Midbrain (tissue), 1 donor: ENCODE measurements around the gene CEP85L.
A peak's percentile ranks its signal among the peaks of the same experiment; 100 is the strongest.

Experiments used
- DNase-seq: peaks from one replicate; lab custom pipeline; 2025; lab: John Stamatoyannopoulos, UW

The CEP85L gene

DNA sequence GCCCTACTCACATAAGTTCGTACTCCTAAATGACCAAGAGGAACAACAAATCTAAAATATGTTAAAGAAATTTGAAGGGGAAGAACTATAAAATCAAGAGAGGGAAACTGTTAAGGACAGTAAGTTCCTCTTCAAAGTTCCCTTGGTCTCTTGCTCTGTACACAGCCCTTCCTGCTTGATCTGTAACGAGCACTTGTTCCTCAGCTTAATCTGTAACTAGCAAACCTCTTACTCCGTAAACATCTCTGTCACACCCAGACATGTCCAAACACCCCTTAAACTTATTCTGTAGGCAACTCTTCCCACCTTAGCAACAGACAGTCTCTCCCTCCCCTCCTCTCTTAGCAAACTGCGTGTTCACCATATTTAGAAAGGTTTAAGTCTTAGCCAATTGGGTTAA lies 73.4 kb downstream of the CEP85L start:
- no peak for DNase-seq

DNA sequence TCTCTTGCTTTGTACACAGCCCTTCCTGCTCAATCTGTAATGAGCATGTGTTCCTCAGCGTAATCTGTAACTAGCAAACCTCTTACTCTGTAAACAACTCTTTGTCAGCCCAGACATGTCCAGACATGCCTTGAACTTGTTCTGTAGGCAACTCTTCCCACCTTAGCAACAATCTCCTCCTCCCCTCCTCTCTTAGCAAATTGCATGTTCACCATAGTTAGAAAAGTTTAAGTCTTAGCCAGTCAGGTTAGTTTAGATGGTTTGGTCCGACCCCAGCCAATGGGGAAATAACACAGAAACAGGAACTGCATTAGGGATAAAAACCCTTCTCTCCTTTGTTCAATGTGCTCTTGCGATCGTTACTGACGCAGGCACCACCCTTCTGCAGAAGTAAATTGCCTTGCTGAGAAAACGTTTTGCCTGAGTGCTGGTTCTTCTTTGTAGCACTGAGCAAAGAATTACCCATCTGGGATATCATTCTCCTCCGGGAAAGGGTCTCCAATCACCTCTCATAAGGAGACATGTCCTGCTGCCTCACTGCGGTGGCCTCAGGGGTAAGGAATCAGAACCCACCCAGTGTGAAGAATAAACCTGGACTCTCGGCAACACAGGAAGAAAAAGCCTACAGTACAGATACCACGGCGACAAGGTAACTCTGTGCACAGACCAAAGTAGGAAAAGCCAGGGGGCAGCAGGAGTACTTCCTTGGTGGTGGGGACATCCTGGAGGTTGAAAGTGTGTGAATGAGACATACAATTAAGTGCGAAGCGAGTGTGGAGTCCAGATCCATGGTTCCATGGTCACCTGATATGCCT lies 77.1 kb downstream of the CEP85L start:
- no peak for DNase-seq

DNA sequence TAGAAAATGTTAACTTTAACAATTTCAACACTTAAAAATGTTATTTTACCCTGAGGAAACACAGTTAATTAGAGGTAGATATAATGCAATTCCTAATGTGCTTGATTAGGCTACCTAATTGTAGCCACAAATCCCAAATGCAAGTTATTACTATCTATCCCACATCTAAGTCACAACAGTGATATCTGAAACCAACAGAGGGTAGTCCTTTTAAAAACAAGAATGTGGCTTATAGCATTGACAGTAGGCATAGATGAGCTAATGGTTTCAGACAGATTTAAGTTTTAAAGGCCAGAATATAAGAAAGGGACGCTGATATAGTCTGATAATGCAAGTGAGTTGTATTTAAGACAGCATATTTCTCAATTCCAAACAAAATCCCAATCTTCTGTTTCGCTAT lies 80.3 kb downstream of the CEP85L start:
- no peak for DNase-seq

DNA sequence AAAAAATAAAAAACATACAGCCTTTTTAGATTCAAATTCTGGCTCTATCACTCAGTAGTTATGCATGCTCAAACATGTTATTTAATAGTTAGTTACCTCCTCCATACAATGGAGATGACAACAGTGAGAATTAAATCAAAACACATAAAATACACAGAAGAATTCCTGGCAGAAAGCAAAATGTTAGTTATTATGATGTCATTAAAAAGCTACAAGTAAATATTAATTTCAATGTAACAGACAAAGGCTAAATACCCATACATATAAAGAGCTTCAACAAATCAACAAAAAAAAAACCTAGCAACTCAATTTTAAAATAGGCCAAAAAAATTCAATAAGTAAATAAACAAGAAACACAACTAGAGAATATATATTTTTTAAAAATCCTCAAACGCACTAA lies 81.9 kb downstream of the CEP85L start:
- DNase-seq = no peak

DNA sequence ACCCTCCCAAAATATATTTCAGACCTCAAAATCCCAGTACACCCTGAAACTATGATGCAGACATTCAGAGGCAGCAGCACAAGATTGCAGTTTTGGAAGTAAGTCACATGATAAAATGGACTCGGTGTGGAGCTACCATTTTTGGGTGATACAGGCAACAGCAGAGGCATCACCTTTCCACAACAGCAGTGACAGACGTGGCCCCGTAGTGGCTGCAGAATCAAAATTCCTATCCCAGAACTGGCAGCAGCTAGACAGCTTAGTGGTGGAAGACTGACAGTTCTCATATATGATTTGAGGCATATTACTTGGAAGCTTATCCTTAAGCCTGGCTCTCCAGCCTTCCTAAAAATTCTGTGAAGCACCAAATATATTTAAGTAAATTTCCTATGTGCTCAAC lies 83.4 kb downstream of the CEP85L start:
- DNase-seq = no peak

DNA sequence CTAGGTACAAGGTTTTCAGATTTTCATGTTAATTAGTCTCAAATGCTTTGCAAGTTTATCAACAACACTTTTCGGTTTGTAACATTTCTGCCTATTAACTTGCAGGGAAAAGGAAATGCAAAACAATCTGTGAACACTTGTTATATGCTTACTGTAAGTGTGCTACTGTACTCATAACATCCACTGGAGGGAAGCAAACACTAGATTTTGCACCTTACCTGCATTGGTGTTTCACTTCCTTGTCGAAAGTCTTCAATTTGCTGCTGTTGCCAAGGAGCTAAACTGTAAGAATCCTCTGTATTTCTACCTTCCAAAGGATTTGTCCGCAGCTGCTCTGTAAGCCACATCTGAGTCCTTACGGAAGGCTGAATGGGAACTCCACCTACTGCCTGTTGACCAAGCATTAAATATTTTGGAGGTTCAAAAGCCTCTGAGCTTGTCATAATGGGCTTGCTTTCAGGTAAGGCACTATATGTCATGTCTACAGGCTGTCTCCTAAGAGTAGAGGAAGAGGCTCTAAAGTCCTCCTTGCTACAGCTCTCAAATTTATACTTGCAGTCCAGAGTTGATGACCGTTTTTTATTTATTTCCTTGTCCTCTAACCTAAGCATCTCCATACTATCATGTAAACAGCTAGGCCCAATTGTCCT lies 86.0 kb downstream of the CEP85L start:
- no peak for DNase-seq

DNA sequence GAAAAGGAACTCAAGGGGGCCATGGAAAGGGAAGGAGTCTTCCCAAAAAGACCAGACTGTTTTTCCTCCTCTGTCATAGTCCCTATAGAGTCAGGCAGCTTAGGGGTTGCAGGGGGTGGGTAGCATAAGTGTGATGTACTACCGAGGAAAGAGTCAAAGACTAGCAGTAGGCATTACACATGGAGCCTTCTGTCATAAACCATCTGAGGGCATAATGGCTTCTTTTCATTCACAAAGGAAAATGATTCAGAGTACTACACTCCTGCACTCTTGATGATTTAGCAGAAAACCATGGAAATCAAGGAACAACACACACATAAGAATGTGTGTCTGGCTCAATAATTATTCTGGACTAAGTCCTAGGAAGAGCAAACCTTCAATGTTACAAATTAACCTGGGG lies 88.4 kb downstream of the CEP85L start:
- no peak for DNase-seq

DNA sequence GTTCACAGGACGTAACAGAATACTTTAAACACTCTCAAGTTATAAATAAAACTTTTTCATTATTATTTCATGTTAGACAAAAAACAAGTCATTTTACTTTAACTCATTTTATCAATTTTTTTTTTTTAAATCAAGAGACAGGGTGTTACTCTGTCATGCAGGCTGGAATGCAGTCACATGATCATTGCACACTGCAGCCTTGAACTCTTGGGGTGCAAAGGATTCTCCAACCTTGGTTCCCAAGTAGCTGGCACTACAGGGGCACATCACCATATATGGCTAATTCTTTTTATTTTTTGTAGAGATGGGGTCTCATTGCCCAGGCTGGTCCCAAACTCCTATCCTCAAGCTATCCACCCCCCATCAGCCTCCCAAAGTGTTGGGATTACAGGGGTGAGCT lies 89.1 kb downstream of the CEP85L start:
- no peak for DNase-seq

DNA sequence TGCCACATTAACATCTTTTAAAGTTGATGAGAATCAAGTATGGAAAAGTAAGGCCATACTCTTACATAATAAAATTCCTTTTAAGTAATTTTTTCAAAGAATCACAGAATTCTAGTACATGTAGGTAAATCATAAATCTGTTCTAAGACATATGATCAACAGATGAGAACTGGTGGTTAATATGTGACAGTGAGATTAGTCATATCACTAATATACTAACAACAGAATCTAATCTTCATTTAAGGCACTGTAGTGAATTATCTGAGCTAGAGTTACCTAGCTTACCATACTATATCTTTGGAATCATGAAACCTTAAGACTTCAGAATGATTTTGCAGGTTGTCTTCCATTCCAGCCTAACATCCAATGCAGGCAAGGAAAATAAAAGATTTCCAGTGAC lies 91.7 kb downstream of the CEP85L start:
- no peak for DNase-seq

DNA sequence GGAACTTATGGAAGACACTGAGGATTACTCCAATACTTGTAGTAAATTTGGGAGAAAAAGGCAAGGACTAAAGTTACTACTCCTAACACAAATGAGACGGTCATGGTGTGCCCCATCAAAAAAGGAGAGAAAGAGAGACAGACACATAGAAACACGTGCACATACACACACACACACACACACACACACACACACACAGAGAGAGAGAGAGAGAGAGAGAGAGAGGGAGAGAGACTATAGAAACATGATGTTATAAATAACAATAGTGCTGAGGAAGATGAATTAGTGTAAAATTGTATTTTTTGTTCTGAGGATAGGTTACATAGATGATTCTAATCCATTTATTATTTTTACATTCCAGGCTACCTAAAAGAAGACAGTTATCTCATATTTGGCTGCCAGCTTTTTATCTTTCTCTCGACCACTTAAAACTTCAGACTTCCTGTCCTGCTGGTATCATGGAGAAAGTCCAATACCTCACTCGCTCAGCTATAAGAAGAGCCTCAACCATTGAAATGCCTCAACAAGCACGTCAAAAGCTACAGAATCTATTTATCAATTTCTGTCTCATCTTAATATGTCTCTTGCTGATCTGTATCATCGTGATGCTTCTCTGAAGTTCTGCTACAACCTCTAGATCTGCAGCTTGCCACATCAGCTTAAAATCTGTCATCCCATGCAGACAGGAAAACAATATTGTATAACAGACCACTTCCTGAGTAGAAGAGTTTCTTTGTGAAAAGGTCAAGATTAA lies 92.8 kb downstream of the CEP85L start:
- DNase-seq = no peak

DNA sequence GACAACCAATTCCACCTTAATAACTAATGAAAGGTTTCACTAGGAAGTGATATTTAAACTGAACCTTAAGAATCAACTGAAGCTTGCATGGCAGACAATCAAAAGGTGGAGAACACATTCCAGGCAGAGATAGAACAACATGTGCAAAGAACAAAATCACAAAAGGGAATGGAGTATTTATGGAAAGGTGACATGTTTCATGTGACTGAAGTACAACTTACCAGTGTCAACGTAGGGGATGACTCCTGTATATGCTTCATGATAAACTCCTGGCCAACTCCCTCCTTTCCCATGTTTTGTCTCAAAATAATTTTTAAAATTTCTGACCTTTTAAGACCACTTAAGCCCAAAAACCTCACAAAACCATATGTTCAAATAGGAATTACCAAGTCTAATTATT lies 96.7 kb downstream of the CEP85L start:
- DNase-seq = no peak

DNA sequence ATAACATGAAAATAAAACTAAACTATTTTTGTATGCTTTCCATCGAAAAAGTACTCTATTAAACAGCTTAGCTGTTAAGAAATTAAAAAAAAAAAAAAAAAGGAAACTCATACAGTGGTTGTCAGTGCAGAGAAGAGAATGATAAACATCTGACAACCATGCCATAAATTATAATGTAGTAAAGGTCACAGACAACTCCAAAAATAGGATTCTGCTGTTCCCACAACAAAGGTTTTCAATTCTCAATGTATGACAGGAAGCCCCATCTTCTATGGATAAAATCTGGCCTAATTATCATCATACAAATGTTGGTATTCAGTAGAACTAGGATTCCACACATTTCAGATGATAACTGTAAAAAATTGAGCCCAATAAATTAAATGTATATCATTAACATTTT lies 98.3 kb downstream of the CEP85L start:
- no peak for DNase-seq

DNA sequence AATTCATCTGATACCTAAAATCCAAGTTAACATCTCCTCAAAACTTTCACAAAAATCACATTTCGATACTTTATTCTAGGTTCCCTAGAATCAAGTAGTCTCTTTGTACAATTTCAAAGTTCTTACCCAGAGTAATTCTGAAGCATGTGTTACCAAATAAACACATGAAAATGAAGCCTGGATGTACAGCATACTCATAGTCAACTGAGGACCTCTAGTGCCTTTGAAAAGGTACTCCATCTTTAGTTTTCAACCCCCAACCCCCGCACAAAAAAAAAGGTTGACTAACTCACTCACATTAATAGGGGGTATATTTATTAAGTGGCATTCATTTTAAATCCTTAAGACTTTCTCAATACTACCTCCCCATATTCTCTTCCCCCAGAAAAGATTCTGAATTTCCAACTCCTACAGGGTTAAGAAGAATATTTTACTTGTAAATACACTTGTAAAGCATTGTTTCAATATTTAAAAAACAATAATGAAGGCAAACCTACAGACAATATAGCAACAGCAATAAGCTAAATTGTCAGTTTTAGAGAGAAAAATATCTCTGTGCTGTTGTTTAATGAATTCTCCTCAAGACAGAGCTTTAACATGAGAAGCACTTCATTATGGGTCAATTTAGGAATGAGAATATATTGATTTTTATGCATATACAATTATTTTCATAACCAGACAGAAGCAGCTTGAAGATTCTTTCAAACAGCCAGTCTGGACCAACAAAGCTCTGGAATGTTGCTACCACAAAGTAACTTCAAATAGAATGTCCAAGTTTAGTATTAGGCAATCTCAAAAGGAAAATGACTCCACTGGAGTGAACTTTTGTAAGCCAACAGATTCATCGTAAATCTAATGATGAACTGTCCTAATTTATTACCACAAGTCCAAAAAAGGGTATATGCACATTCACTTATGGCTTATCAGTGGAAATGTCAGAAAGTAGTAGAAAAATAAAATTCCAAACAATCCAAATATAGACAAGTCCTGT lies 100.0 kb downstream of the CEP85L start:
- DNase-seq = peak; percentile 50

DNA sequence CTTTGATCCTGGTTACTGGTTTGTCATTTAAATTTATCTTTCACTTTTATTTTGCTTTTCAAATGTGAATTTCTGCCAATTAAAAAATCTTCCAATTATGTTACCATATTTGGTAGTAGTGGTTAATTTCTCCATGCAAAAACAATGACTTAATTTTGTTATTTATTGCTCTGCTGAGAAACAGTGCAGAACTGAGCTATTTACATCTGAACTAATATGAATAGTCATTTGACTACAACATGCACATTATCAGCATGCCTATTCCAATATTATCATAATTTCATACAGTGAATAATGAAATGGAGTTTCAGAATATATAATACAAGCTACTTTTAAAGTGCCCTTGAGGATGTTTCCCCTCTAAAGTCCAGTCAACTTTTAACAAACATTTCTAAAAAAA lies 102.8 kb downstream of the CEP85L start:
- DNase-seq = no peak

DNA sequence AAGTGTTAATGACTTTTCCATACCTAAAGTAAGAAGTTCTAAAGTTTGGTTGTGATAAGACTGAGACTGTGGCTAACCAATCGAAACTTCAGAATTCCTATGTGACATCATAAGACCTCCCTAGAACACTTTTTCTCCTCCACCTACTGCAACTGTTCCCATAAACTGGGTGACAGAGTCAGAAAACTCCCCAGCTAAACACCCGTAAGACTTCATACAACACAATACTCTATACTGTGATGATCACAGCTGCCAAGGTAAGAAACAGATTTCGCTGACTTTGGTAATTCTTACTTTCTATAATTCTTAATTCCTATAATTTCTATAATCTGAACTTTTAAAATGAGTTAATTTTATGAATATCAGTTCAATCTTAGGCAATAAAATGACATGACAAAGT lies 103.3 kb downstream of the CEP85L start, which contains the start of gene PLN:
Gene PLN (plus strand): TSS at position 161 of the 400 bp plus-strand sequence. CDS start 10,626 bp downstream, outside the sequence.
- DNase-seq = no peak

DNA sequence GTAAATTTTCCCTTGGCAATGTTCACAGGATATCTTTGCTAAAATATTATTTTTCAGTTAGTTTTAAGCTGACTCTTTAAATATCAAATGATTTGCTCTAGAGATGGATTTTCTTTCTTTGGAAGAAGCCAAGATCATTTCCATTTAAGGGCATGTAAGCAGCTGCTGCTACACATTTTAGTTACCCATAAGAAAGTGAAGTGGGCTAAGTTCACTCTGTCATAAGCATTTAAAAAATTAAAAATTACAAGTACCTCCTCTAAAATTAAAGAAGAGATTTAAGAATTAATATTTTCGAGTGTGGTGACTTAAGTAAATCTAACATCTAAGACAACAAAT lies 104.5 kb downstream of the CEP85L start:
- no peak for DNase-seq

DNA sequence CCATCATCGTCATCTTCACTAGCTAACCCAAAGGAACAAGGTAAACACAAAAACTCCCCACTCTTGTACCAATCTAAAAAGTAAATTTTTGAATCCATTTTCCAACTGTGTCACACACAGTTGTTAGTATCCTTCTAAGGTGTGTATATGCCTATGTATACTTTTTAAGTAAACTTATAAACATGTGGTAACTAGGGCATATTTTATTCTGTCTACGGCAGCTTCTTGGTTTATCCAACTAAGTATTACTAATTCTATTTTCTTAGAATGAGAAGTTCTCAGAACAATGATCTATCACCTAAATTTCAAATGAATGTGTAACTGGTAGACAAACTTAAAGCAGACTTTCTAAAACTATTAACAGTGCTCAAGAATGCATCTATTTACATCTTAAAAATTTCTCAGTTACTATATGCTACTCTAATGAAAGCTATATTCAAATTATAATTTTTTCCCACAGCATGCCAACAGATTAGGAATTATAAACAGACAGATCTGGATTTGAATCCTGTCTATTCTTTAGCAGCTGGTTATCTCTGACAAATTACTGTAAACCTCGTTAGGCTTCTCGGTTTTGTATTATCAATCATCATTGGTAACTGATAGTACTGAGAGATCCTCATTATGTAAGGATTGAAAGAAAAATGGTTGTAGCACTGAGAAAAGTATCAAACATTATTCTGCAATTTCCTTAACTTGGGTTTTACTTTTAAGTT lies 105.1 kb downstream of the CEP85L start:
- no peak for DNase-seq

DNA sequence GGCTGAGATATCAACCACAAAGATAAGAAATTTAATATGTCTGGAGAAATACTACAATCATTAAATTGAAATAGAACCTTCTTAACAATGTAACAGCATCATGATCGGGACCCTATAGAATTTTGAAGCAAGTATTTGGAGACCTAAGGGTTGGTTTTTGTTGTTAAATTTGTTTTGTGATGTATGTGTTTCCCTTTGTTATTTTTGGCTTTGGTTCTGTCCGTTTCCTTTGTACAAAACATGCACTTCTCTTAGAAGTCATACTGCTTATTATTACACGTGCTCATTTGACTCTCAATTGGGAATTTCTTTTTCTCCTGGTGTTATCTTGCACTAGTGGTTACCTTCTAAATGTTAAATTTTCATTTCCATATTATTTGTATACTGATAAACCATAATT lies 107.3 kb downstream of the CEP85L start:
- no peak for DNase-seq

DNA sequence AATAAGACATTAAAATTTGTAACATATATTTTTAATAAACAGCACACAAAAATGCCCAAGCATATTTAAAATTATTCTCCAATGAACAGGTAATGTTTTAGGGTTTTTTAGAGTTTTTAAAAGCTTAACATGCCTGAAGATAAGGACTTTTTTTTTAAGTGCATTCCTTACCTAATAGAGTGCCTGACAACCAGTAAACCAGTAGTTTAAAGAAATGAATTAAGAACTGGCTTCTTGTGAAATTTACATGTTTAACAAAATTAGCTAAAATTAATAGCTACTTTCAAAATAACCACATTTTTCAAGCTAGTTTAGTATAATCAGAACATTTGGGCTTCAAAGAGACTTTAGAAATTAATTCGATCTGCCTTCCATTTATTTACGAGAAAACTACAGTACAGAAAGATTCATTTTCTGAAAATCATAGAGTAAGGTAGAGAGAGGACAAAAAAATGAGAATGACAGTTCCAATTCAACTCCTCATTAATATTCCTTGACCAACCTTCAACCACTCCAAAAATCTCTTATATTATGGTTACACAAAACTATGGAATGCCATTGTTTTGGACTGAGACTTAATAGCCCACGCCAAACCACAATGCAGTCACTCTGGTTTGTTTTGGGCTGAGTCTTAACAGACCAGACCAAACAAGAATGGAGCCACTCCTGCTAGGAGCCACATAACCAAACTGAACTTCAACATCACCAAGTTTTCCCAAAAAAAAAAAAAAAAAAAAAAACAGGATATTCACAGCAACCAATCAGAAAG lies 109.0 kb downstream of the CEP85L start:
- no peak for DNase-seq

DNA sequence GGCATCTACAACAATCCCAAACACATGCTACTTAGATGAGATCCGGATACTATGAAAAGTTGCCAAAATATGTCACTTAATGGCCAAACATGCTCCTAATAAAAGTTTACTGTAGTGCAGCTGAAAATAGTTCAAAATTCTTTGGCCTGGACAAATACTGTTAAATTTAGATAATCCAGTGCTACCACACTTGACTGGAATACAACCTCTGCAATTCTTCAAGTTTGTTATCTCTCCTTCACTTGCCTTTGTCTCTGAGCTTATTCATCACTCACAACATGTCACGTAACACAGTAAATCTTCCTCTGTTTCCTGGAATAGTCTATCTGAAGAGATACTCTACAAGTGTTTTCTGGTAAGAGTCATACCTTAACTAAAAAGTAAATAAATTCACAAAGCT lies 113.8 kb downstream of the CEP85L start:
- no peak for DNase-seq
